Thyroid gland (tissue), 4 donors: ENCODE data around the gene PALM.

Source experiments
- POLR2A ChIP-seq, 2 donors: fragments of 450-650 bp; IDR thresholded peaks; one replicate each; pipeline ENCODE4 v1.6.1; 2017; ENCODE audit warnings: antibody characterized with exemption in 2 of 2, mild to moderate bottlenecking in 2 of 2, moderate library complexity in 1 of 2
- TF ChIP-seq, protein P1 (sequence below), 6 experiments: fragments of 200-600 bp in 3 of 6; fragments of 450-650 bp in 3 of 6; sonication (generic) in 3 of 6; IDR thresholded peaks; one replicate each; pipeline ENCODE4 v1.5.1; 2016 to 2019; ENCODE audit warnings: antibody characterized with exemption in 6 of 6, mild to moderate bottlenecking in 2 of 6, inconsistent platforms in 1 of 6, moderate library complexity in 1 of 6

DNA sequence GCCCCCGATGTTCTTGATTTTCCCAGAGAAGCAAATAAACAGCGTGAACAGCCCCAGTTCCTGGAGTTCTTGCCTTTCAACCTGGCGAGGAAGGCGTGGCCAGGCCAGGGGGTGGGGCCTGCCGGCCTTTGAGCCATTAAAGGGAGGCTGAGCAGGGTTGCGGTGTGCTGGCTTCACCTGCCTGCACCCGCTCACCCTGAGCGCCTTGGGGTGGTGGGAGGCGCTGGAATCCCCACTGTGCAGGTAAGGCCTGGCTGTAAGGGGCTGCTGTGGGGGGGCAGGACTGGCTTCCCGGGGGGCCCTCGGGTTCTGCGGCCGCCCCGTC lies 39.5 kb downstream of the PALM start:
- TF ChIP-seq, protein P1, sequence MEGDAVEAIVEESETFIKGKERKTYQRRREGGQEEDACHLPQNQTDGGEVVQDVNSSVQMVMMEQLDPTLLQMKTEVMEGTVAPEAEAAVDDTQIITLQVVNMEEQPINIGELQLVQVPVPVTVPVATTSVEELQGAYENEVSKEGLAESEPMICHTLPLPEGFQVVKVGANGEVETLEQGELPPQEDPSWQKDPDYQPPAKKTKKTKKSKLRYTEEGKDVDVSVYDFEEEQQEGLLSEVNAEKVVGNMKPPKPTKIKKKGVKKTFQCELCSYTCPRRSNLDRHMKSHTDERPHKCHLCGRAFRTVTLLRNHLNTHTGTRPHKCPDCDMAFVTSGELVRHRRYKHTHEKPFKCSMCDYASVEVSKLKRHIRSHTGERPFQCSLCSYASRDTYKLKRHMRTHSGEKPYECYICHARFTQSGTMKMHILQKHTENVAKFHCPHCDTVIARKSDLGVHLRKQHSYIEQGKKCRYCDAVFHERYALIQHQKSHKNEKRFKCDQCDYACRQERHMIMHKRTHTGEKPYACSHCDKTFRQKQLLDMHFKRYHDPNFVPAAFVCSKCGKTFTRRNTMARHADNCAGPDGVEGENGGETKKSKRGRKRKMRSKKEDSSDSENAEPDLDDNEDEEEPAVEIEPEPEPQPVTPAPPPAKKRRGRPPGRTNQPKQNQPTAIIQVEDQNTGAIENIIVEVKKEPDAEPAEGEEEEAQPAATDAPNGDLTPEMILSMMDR (IDR thresholded peaks at IDR 0.05), result no peak
- no peak for TF ChIP-seq POLR2A (IDR thresholded peaks at IDR 0.05)
